EL (cell line): Measurements from ENCODE around the gene MAN2B2.
"Not testable (repeated sequence)": the region's sequence is repeated elsewhere in the genome, so short reads cannot be mapped to it uniquely, and the experiment has no call there.

ENCODE experiments used
- DNase-seq: peaks from one replicate; pipeline ENCODE4 v3.0.0-alpha.2; 2016

The MAN2B2 gene

GRCh38 chr4:6647582-6648230, 72.7 kb downstream of the MAN2B2 start:
- DNase-seq = no peak

GRCh38 chr4:6649216-6649615, 74.2 kb downstream of the MAN2B2 start:
- DNase-seq = no peak

GRCh38 chr4:6654211-6654610, 79.2 kb downstream of the MAN2B2 start:
- not testable (repeated sequence) for DNase-seq

- not testable (repeated sequence) for DNase-seq
These were observed 80.3 kb downstream of the MAN2B2 start for GRCh38 chr4:6655291-6655690.

GRCh38 chr4:6655924-6656323, 80.9 kb downstream of the MAN2B2 start:
- DNase-seq = no peak

GRCh38 chr4:6657242-6658208, 82.5 kb downstream of the MAN2B2 start:
- no peak for DNase-seq

- no peak for DNase-seq
These were observed 83.2 kb downstream of the MAN2B2 start for GRCh38 chr4:6658209-6658595.

- peak; percentile 50 for DNase-seq
These were observed 83.6 kb downstream of the MAN2B2 start for GRCh38 chr4:6658597-6659075.

GRCh38 chr4:6659897-6660296, 84.9 kb downstream of the MAN2B2 start:
- DNase-seq = no peak

GRCh38 chr4:6660430-6660829, 85.4 kb downstream of the MAN2B2 start:
- DNase-seq = no peak

GRCh38 chr4:6662591-6662990, 87.6 kb downstream of the MAN2B2 start:
- DNase-seq = no peak

- no peak for DNase-seq
These were observed 88.8 kb downstream of the MAN2B2 start for GRCh38 chr4:6663596-6664393.

- DNase-seq = no peak
These were observed 90.3 kb downstream of the MAN2B2 start for GRCh38 chr4:6665320-6665654.

- DNase-seq = peak; percentile 74
These were observed 93.4 kb downstream of the MAN2B2 start for GRCh38 chr4:6668391-6668790.

GRCh38 chr4:6671648-6672047, 96.7 kb downstream of the MAN2B2 start:
- DNase-seq = no peak

GRCh38 chr4:6672131-6672530, 97.1 kb downstream of the MAN2B2 start:
- DNase-seq = no peak

- not testable (repeated sequence) for DNase-seq
These were observed 97.7 kb downstream of the MAN2B2 start for GRCh38 chr4:6672541-6673190.
